IMR-90 (cell line): ENCODE data around the gene DUSP22.

ENCODE experiments used
- CTCF ChIP-seq: conservative IDR thresholded peaks from 2 replicates; pipeline ENCODE4 v1.5.1; 2012; ENCODE audit warnings: mild to moderate bottlenecking, low read depth, low read length, improper control_type of control experiment
- MAFK ChIP-seq: IDR thresholded peaks from 2 replicates; pipeline ENCODE4 v1.6.1; 2012; ENCODE audit warnings: low read depth, low read length, improper control_type of control experiment
- MAZ ChIP-seq: IDR thresholded peaks from 2 replicates; pipeline ENCODE4 v1.6.1; 2012; ENCODE audit warnings: low read depth, mild to moderate bottlenecking, low read length, improper control_type of control experiment, moderate library complexity, borderline replicate concordance
- POLR2A ChIP-seq: IDR thresholded peaks from 2 replicates; pipeline ENCODE4 v1.6.1; 2012; ENCODE audit warnings: mild to moderate bottlenecking, low read depth, low read length
- SMC3 ChIP-seq: fragments of 150-350 bp; IDR thresholded peaks from 2 replicates; pipeline ENCODE4 v1.6.1; 2016; ENCODE audit warnings: low read depth, mild to moderate bottlenecking, antibody characterized with exemption, low read length, moderate library complexity
- TF ChIP-seq, protein P1 (sequence below): fragments of 150-350 bp; IDR thresholded peaks from 2 replicates; pipeline ENCODE4 v1.6.1; 2017; ENCODE audit warnings: mild to moderate bottlenecking, antibody characterized with exemption, low read length, low read depth

DNA sequence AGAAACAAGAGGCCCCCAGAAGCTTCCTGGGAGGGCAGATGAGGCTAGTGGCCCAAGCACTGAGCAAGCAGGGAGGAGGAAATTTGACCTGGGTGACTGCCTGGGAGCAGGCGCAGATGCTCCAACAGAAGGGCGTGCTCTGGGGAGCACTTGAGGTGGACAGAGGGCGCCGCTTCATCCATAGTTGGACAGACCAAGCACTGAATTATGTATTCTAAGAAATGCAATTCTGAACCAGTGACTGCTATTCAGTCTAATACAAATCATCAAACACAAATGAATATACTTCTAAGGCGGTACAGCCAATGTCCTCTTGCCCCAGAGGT, 70.6 kb downstream of the DUSP22 start:
- TF ChIP-seq CTCF (no peak), POLR2A (no peak), SMC3 (no peak), MAZ (no peak), MAFK (no peak)
- TF ChIP-seq, protein P1, sequence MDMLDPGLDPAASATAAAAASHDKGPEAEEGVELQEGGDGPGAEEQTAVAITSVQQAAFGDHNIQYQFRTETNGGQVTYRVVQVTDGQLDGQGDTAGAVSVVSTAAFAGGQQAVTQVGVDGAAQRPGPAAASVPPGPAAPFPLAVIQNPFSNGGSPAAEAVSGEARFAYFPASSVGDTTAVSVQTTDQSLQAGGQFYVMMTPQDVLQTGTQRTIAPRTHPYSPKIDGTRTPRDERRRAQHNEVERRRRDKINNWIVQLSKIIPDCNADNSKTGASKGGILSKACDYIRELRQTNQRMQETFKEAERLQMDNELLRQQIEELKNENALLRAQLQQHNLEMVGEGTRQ: no peak
